ENCODE measurements around the gene RETN. TPM values are rescaled to one million over a fixed set of nuclear protein-coding genes. Genes with fewer than 3 reads are reported as not detected.

Gene RETN
- total RNA-seq, 1 donor from 2014 or later: not detected

GRCh38 chr19:7704280-7705060, 35.6 kb downstream of the RETN start:
- no peak overlapping the region for H3K27ac Mint-ChIP-seq
- peaks cover 23% of the 10 kb centered on the region for H3K4me1 Mint-ChIP-seq (ENCODE audit: low read depth)
- no peak overlapping the region for H3K4me3 Mint-ChIP-seq (ENCODE audit: low read depth)
- no peaks in the 10 kb centered on the region for H3K36me3 Mint-ChIP-seq (ENCODE audit: low read depth)
- DNase-seq (ENCODE audit: low spot score): no peak
- H3K27me3 Mint-ChIP-seq (ENCODE audit: low read depth): peaks cover 14% of the 10 kb centered on the region
- intact Hi-C loops (cut with micrococcal nuclease): no loop called here
- no peaks in the 10 kb centered on the region for H3K9me3 Mint-ChIP-seq

- intact Hi-C loops (cut with micrococcal nuclease): no loop called here
- peaks cover 20% of the 10 kb centered on the region for H3K4me1 Mint-ChIP-seq (ENCODE audit: low read depth)
- H3K27me3 Mint-ChIP-seq (ENCODE audit: low read depth): peaks cover 12% of the 10 kb centered on the region
- DNase-seq (ENCODE audit: low spot score): peak; percentile 64
- H3K27ac Mint-ChIP-seq: peak overlapping the region; percentile 63
- H3K4me3 Mint-ChIP-seq (ENCODE audit: low read depth): peak overlapping the region; percentile 31
- H3K9me3 Mint-ChIP-seq: no peaks in the 10 kb centered on the region
- no peaks in the 10 kb centered on the region for H3K36me3 Mint-ChIP-seq (ENCODE audit: low read depth)
Measured at GRCh38 chr19:7705387-7706187, 36.7 kb downstream of the RETN start.

GRCh38 chr19:7706188-7706954, 37.5 kb downstream of the RETN start:
- no peak for DNase-seq (ENCODE audit: low spot score)
- Mint-ChIP-seq H3K4me1 (ENCODE audit: low read depth) (peaks cover 20% of the 10 kb centered on the region), H3K27ac (peak overlapping the region; percentile 63), H3K4me3 (ENCODE audit: low read depth) (peak overlapping the region; percentile 31), H3K9me3 (no peaks in the 10 kb centered on the region), H3K36me3 (ENCODE audit: low read depth) (no peaks in the 10 kb centered on the region), H3K27me3 (ENCODE audit: low read depth) (peaks cover 12% of the 10 kb centered on the region)
- intact Hi-C loops (cut with micrococcal nuclease): no loop called here

GRCh38 chr19:7706955-7707456, 38.2 kb downstream of the RETN start:
- DNase-seq (ENCODE audit: low spot score): no peak
- intact Hi-C loops (cut with micrococcal nuclease): no loop called here
- Mint-ChIP-seq H3K4me3 (ENCODE audit: low read depth) (no peak overlapping the region), H3K27me3 (ENCODE audit: low read depth) (peaks cover 12% of the 10 kb centered on the region), H3K27ac (no peak overlapping the region), H3K9me3 (no peaks in the 10 kb centered on the region), H3K4me1 (ENCODE audit: low read depth) (peaks cover 20% of the 10 kb centered on the region), H3K36me3 (ENCODE audit: low read depth) (no peaks in the 10 kb centered on the region)

- intact Hi-C loops (cut with micrococcal nuclease): no loop called here
Measured at GRCh38 chr19:7709932-7710460, 41.1 kb downstream of the RETN start.

GRCh38 chr19:7710616-7711015, 41.8 kb downstream of the RETN start:
- no peaks in the 10 kb centered on the region for H3K9me3 Mint-ChIP-seq
- H3K4me1 Mint-ChIP-seq (ENCODE audit: low read depth): peaks cover 16% of the 10 kb centered on the region
- H3K36me3 Mint-ChIP-seq (ENCODE audit: low read depth): no peaks in the 10 kb centered on the region
- peaks cover 3% of the 10 kb centered on the region for H3K27me3 Mint-ChIP-seq (ENCODE audit: low read depth)
- intact Hi-C loops (cut with micrococcal nuclease): no loop called here
- no peak overlapping the region for H3K27ac Mint-ChIP-seq
- no peak overlapping the region for H3K4me3 Mint-ChIP-seq (ENCODE audit: low read depth)
- DNase-seq (ENCODE audit: low spot score): no peak

More at GRCh38 chr19:7709932-7710460, 41.1 kb downstream of the RETN start:
- H3K9me3 Mint-ChIP-seq: no peaks in the 10 kb centered on the region
- H3K4me3 Mint-ChIP-seq (ENCODE audit: low read depth): no peak overlapping the region
- peaks cover 3% of the 10 kb centered on the region for H3K27me3 Mint-ChIP-seq (ENCODE audit: low read depth)
- no peaks in the 10 kb centered on the region for H3K36me3 Mint-ChIP-seq (ENCODE audit: low read depth)
- no peak for DNase-seq (ENCODE audit: low spot score)
- peaks cover 18% of the 10 kb centered on the region for H3K4me1 Mint-ChIP-seq (ENCODE audit: low read depth)
- H3K27ac Mint-ChIP-seq: no peak overlapping the region

- DNase-seq (ENCODE audit: low spot score): no peak
- Mint-ChIP-seq H3K4me1 (ENCODE audit: low read depth) (no peaks in the 10 kb centered on the region), H3K27ac (no peak overlapping the region), H3K4me3 (ENCODE audit: low read depth) (no peak overlapping the region), H3K27me3 (ENCODE audit: low read depth) (peaks cover 1% of the 10 kb centered on the region), H3K9me3 (peaks cover 7% of the 10 kb centered on the region), H3K36me3 (ENCODE audit: low read depth) (no peaks in the 10 kb centered on the region)
- intact Hi-C loops (cut with micrococcal nuclease): no loop called here
Measured at GRCh38 chr19:7715671-7716070, 46.8 kb downstream of the RETN start.

- Mint-ChIP-seq H3K4me3 (ENCODE audit: low read depth) (no peak overlapping the region), H3K4me1 (ENCODE audit: low read depth) (no peaks in the 10 kb centered on the region), H3K27ac (no peak overlapping the region), H3K27me3 (ENCODE audit: low read depth) (peaks cover 1% of the 10 kb centered on the region), H3K9me3 (peaks cover 7% of the 10 kb centered on the region), H3K36me3 (ENCODE audit: low read depth) (no peaks in the 10 kb centered on the region)
- intact Hi-C loops (cut with micrococcal nuclease): no loop called here
- DNase-seq (ENCODE audit: low spot score): no peak
Measured at GRCh38 chr19:7716762-7717161, 47.9 kb downstream of the RETN start.

GRCh38 chr19:7718668-7719067, 49.8 kb downstream of the RETN start:
- Mint-ChIP-seq H3K4me3 (ENCODE audit: low read depth) (no peak overlapping the region), H3K36me3 (ENCODE audit: low read depth) (no peaks in the 10 kb centered on the region), H3K27me3 (ENCODE audit: low read depth) (peaks cover 1% of the 10 kb centered on the region), H3K9me3 (peaks cover 7% of the 10 kb centered on the region), H3K4me1 (ENCODE audit: low read depth) (no peaks in the 10 kb centered on the region), H3K27ac (no peak overlapping the region)
- no peak for DNase-seq (ENCODE audit: low spot score)
- intact Hi-C loops (cut with micrococcal nuclease): no loop called here

Other genes with a start within 250 kb of the RETN start
- gene PEX11G, start 180.0 kb upstream of the RETN start, total RNA-seq: 1.3 and 2.5 TPM in 2 replicates
- gene ZNF358, start 152.9 kb upstream of the RETN start, total RNA-seq: 5.3 and 7.9 TPM in 2 replicates
- 10.3 and 11.2 TPM in 2 replicates for gene MCOLN1, start 146.4 kb upstream of the RETN start, total RNA-seq
- gene PNPLA6, start 133.3 kb upstream of the RETN start, total RNA-seq: 145 and 147 TPM in 2 replicates
- gene CAMSAP3, start 73.2 kb upstream of the RETN start, total RNA-seq: 0.23 and 0.55 TPM in 2 replicates
- 43.0 and 44.3 TPM in 2 replicates for gene XAB2, start 39.5 kb upstream of the RETN start, total RNA-seq
- gene PET100, start 39.3 kb upstream of the RETN start, total RNA-seq: 95.7 and 113 TPM in 2 replicates
- gene PCP2, start 35.3 kb upstream of the RETN start, total RNA-seq: 1.2 and 1.6 TPM in 2 replicates
- gene STXBP2, start 31.9 kb upstream of the RETN start, total RNA-seq: 96.3 and 104 TPM in 2 replicates
- not detected in 2 replicates for gene MCEMP1, start 8.0 kb downstream of the RETN start, total RNA-seq
- 88.9 and 92.4 TPM in 2 replicates for gene TRAPPC5, start 11.8 kb downstream of the RETN start, total RNA-seq
- 0.46 and 0.99 TPM in 2 replicates for gene FCER2, start 33.1 kb downstream of the RETN start, total RNA-seq
- gene CLEC4G, start 63.1 kb downstream of the RETN start, total RNA-seq: not detected in 2 replicates
- not detected in 2 replicates for gene CD209, start 78.5 kb downstream of the RETN start, total RNA-seq
- not detected in 2 replicates for gene CLEC4M, start 94.2 kb downstream of the RETN start, total RNA-seq
- 3.8 and 4.5 TPM in 2 replicates for gene EVI5L, start 161.2 kb downstream of the RETN start, total RNA-seq
- gene PRR36, start 205.3 kb downstream of the RETN start, total RNA-seq: 0.05 TPM in 1 of 2 replicates, not detected in the other
- not detected in 2 replicates for gene LRRC8E, start 219.5 kb downstream of the RETN start, total RNA-seq
- gene MAP2K7, start 234.8 kb downstream of the RETN start, total RNA-seq: 43.0 and 44.6 TPM in 2 replicates
- 6.3 TPM in 2 replicates for gene TGFBR3L, start 245.8 kb downstream of the RETN start, total RNA-seq